A172 (cell line): ENCODE results near the gene PTCH2. TPM values are rescaled to one million over a fixed set of nuclear protein-coding genes. Genes with fewer than 3 reads are reported as not detected.
A peak's percentile ranks its signal among the peaks of the same experiment; 100 is the strongest.

Source experiments
- DNase-seq: peaks from one replicate; pipeline ENCODE4 v3.0.0-alpha.2; 2015; ENCODE audit warnings: low spot score
- total RNA-seq: library from RNA; depleted of rRNA; stranded (reverse); fragments of >200 nt; shearing (Covaris generic); gene quantifications from 2 replicates; pipeline ENCODE4 v1.2.3, GENCODE V29; 2014; rRNA removed

The PTCH2 gene
- total RNA-seq = not detected in 2 replicates

- DNase-seq = no peak
Observed at GRCh38 chr1:44842862-44843655, at the start of gene PTCH2. TSS of gene PTCH2 (minus strand) at chr1:44843253. CDS start at chr1:44842932, 321 bp downstream.

- DNase-seq = no peak
Observed at GRCh38 chr1:44890007-44890406, 47.0 kb upstream of the PTCH2 start.

- no peak for DNase-seq
Observed at GRCh38 chr1:44885406-44885805, 42.4 kb upstream of the PTCH2 start.

GRCh38 chr1:44884746-44885145 is 41.7 kb upstream of the PTCH2 start:
- no peak for DNase-seq

- peak; percentile 66 for DNase-seq
Observed at GRCh38 chr1:44881011-44881632, 38.1 kb upstream of the PTCH2 start.

GRCh38 chr1:44874155-44874554 is 31.1 kb upstream of the PTCH2 start:
- DNase-seq = no peak

GRCh38 chr1:44870096-44870495 is 27.0 kb upstream of the PTCH2 start:
- DNase-seq = no peak

- DNase-seq = no peak
Observed at GRCh38 chr1:44867801-44868200, 24.7 kb upstream of the PTCH2 start.

- DNase-seq = no peak
Observed at GRCh38 chr1:44862829-44863401, 19.9 kb upstream of the PTCH2 start.

- no peak for DNase-seq
Observed at GRCh38 chr1:44860891-44861425, 17.9 kb upstream of the PTCH2 start.

GRCh38 chr1:44860331-44860730 is 17.3 kb upstream of the PTCH2 start:
- no peak for DNase-seq

GRCh38 chr1:44857446-44857845 is 14.4 kb upstream of the PTCH2 start:
- no peak for DNase-seq

GRCh38 chr1:44855742-44856141 is 12.7 kb upstream of the PTCH2 start:
- DNase-seq = no peak

GRCh38 chr1:44854970-44855369 is 11.9 kb upstream of the PTCH2 start:
- DNase-seq = no peak

GRCh38 chr1:44853201-44853600 is 10.1 kb upstream of the PTCH2 start:
- DNase-seq = no peak

- DNase-seq = no peak
Observed at GRCh38 chr1:44851308-44851707, 8.3 kb upstream of the PTCH2 start.

GRCh38 chr1:44849575-44850132 is 6.6 kb upstream of the PTCH2 start:
- DNase-seq = no peak

- no peak for DNase-seq
Observed at GRCh38 chr1:44848456-44849181, 5.6 kb upstream of the PTCH2 start.

- DNase-seq = no peak
Observed at GRCh38 chr1:44847845-44848244, 4.8 kb upstream of the PTCH2 start.

- DNase-seq = no peak
Observed at GRCh38 chr1:44846985-44847384, 3.9 kb upstream of the PTCH2 start.

- no peak for DNase-seq
Observed at GRCh38 chr1:44842486-44842861, 579 bp downstream of the PTCH2 start.

- no peak for DNase-seq
Observed at GRCh38 chr1:44839576-44839975, 3.5 kb downstream of the PTCH2 start.
